AML-193 (cell line): Measurements from ENCODE around the gene TLE3.
A peak's percentile ranks its signal among the peaks of the same experiment; 100 is the strongest.

Source experiments
- DNase-seq, 2 experiments: peaks; one replicate each; lab custom pipeline; 2025; lab: John Stamatoyannopoulos, UW

Gene TLE3

GRCh38 chr15:70029297-70029701 is 68.4 kb downstream of the TLE3 start:
- no peak for DNase-seq

- no peak for DNase-seq
Observed at GRCh38 chr15:70027518-70027917, 70.2 kb downstream of the TLE3 start.

GRCh38 chr15:70026991-70027390 is 70.7 kb downstream of the TLE3 start:
- no peak for DNase-seq

- DNase-seq, result no peak
Observed at GRCh38 chr15:70025413-70026296, 72.1 kb downstream of the TLE3 start.

GRCh38 chr15:70024521-70024920 is 73.2 kb downstream of the TLE3 start:
- no peak for DNase-seq

- no peak for DNase-seq
Observed at GRCh38 chr15:70023769-70024491, 73.8 kb downstream of the TLE3 start.

- DNase-seq, result peak; percentile 40 to 48
Observed at GRCh38 chr15:70023064-70023768, 74.5 kb downstream of the TLE3 start.

- DNase-seq, result no peak
Observed at GRCh38 chr15:70020229-70020628, 77.5 kb downstream of the TLE3 start.

- DNase-seq, result no peak
Observed at GRCh38 chr15:70018646-70019600, 78.8 kb downstream of the TLE3 start.

- DNase-seq, result no peak
Observed at GRCh38 chr15:70017801-70018200, 79.9 kb downstream of the TLE3 start.

GRCh38 chr15:70017025-70017424 is 80.7 kb downstream of the TLE3 start:
- no peak for DNase-seq

GRCh38 chr15:70016511-70016994 is 81.2 kb downstream of the TLE3 start:
- no peak for DNase-seq

GRCh38 chr15:70014860-70015490 is 82.7 kb downstream of the TLE3 start:
- DNase-seq, result no peak

GRCh38 chr15:70014331-70014730 is 83.4 kb downstream of the TLE3 start:
- DNase-seq, result no peak

- DNase-seq, result no peak
Observed at GRCh38 chr15:70013656-70014313, 83.9 kb downstream of the TLE3 start.

- no peak for DNase-seq
Observed at GRCh38 chr15:70012895-70013294, 84.8 kb downstream of the TLE3 start.

GRCh38 chr15:70008697-70009290 is 88.9 kb downstream of the TLE3 start:
- no peak for DNase-seq

- no peak for DNase-seq
Observed at GRCh38 chr15:70006259-70007147, 91.2 kb downstream of the TLE3 start.

- no peak for DNase-seq
Observed at GRCh38 chr15:70004826-70005225, 92.9 kb downstream of the TLE3 start.
